HG02970 (cell line): ENCODE data around the gene C6orf120.
A peak's percentile ranks its signal among the peaks of the same experiment; 100 is the strongest.

Experiments
- ATAC-seq: cut with Tn5 transposase; IDR thresholded peaks from one replicate; pipeline ENCODE4 v1.9.1; 2021; ENCODE audit warnings: mild to moderate bottlenecking, moderate library complexity, moderate number of reproducible peaks; ENCODE audit not compliant: unreplicated experiment, low FRiP score

Gene C6orf120

GRCh38 chr6:169701954-169702839 lies at the start of gene C6orf120, which contains the start of gene WDR27:
Gene C6orf120 (plus strand): TSS chr6:169702126. CDS start chr6:169702460, 334 bp downstream.
Gene WDR27 (minus strand): TSS chr6:169702029. CDS start chr6:169689005, 13,024 bp downstream.
- ATAC-seq, result peak; percentile 99

- ATAC-seq, result no peak
Measured at GRCh38 chr6:169652896-169653295, 49.0 kb upstream of the C6orf120 start.

- ATAC-seq, result no peak
Measured at GRCh38 chr6:169653691-169654090, 48.2 kb upstream of the C6orf120 start.

- ATAC-seq, result peak; percentile 84
Measured at GRCh38 chr6:169654598-169655391, 47.1 kb upstream of the C6orf120 start.

- no peak for ATAC-seq
Measured at GRCh38 chr6:169656546-169657283, 45.2 kb upstream of the C6orf120 start.

GRCh38 chr6:169657284-169657610 lies 44.7 kb upstream of the C6orf120 start:
- no peak for ATAC-seq

GRCh38 chr6:169659820-169660610 lies 41.9 kb upstream of the C6orf120 start:
- no peak for ATAC-seq

GRCh38 chr6:169660751-169661390 lies 41.1 kb upstream of the C6orf120 start:
- ATAC-seq, result no peak

GRCh38 chr6:169661391-169661756 lies 40.6 kb upstream of the C6orf120 start:
- ATAC-seq, result no peak

- ATAC-seq, result no peak
Measured at GRCh38 chr6:169663468-169663867, 38.5 kb upstream of the C6orf120 start.

- ATAC-seq, result no peak
Measured at GRCh38 chr6:169664227-169664626, 37.7 kb upstream of the C6orf120 start.

GRCh38 chr6:169665289-169665688 lies 36.6 kb upstream of the C6orf120 start:
- ATAC-seq, result no peak

GRCh38 chr6:169666441-169666840 lies 35.5 kb upstream of the C6orf120 start:
- no peak for ATAC-seq

- no peak for ATAC-seq
Measured at GRCh38 chr6:169667716-169668115, 34.2 kb upstream of the C6orf120 start.

- no peak for ATAC-seq
Measured at GRCh38 chr6:169668203-169668847, 33.6 kb upstream of the C6orf120 start.

GRCh38 chr6:169669147-169669546 lies 32.8 kb upstream of the C6orf120 start:
- ATAC-seq, result no peak

- no peak for ATAC-seq
Measured at GRCh38 chr6:169669889-169670288, 32.0 kb upstream of the C6orf120 start.

GRCh38 chr6:169671563-169671962 lies 30.4 kb upstream of the C6orf120 start:
- no peak for ATAC-seq

GRCh38 chr6:169675011-169675410 lies 26.9 kb upstream of the C6orf120 start:
- no peak for ATAC-seq
